ENCODE data around the gene ASIP.
A peak's percentile ranks its signal among the peaks of the same experiment; 100 is the strongest.

Gene ASIP

DNA sequence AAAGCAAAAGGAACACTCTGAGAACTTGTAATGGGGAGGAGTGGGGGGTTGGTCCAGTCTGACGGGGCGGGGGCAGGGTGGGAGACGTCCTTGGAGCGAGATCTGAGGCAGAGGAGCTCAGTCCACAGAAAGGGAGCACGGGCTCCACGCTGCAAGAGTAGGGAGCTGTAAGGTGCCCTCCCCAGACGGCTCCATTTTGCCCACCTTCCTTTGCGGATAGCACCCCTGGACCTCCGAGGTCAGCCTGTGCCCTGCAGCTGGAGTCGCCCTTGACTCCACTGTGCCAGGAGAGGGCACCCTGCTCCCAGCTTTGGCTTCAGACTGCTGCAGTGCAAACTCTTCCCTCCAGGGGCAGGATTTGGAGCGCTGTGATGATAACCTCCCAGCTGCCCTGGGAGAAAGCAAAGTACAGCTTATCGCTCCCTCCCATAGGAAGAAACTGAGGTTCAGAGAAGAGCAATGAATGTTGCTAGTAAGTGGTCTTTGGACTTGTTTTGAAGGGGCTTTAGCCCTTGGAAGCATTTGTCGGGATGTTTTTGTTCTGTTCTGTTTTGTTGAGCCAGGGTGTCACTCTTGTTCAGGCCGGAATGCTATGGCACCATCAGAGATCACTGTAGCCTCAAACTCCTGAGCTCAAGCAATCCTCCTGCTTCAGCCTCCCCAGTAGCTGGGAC, 71.5 kb downstream of the ASIP start:
- DNase-seq, result peak; percentile 72

- no peak for DNase-seq
These were observed 74.0 kb downstream of the ASIP start for GRCh38 chr20:34315236-34315635.

DNA sequence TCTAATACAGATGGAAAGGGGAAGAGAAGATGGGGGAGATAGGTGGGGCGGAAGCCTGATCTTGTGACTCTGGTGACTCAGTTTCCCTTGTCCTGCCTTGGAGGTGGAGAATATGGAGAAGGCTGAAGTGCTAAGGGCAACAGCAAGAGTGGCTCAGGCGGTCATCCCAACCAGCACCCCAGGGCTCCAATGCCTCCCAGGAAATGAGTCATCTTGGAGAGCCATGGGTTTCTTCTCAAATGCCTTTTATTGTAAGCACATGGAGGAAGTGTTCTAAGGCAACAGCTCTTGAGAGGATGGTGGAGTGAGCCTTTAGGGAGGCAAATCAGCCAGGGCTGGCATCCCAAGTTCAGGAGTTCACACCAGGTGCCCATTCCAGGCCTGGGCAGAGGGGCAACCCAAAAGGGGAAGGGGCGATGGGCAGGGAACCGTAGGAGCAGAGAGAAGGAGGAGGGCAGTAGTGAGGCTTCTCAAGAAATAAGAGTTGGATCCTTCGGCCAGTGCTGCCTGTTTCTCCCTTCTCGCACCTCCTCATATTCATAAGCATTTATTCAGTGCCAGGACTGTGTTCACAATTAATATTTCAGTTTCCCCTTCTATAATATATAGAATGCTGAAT, 75.1 kb downstream of the ASIP start:
- DNase-seq, result no peak

Data from T-helper 9 cell (primary cell).